HepG2 (cell line): ENCODE results near the gene MFSD12. TPM values are rescaled to one million over a fixed set of nuclear protein-coding genes. Genes with fewer than 3 reads are reported as not detected.

Experiments used
- ATAC-seq: fragments of 200-7000 bp; cut with Tn5 transposase; 3 replicates; pipeline ENCODE4 v1.9.1; 2020; ENCODE audit warnings: mild to moderate bottlenecking, moderate library complexity
- BruUV-seq: library from RNA; stranded (reverse); fragments of 400-500 nt; replicated peaks from 2 replicates; lab custom pipeline; 2021; lab: Mats Ljungman, UMichigan
- CTCF ChIA-PET: fragments of 300-600 bp; formaldehyde crosslinking; extraction: SDS; loops from one replicate; lab custom pipeline; 2021; ENCODE audit warnings: low total read pairs, inconsistent platforms, low intra/inter-chr PET ratio; lab: Yijun Ruan, JAX
- POLR2A ChIA-PET: fragments of 350-600 bp; sonication (Branson Sonifier 250); formaldehyde crosslinking; loops from one replicate; lab custom pipeline; 2020; ENCODE audit warnings: antibody characterized with exemption, inconsistent platforms; lab: Yijun Ruan, JAX
- DNase-seq: peaks from one replicate; pipeline ENCODE4 v3.0.0-alpha.2; 2015; ENCODE audit warnings: low spot score
- FAIRE-seq: peaks from 3 replicates; lab custom pipeline; 2011; peaks lifted over from hg19 to GRCh38; lab: Jason Lieb, UNC
- H2AFZ ChIP-seq: one replicate; pipeline ENCODE4 v1.6.1; 2011; ENCODE audit warnings: low read length, inconsistent platforms
- H3K27ac ChIP-seq: fragments of 300-600 bp; 3 replicates; pipeline ENCODE4 v1.8.0; 2011; ENCODE audit warnings: mixed run types, mild to moderate bottlenecking, mixed read lengths, low read length, inconsistent platforms; ENCODE audit not compliant: insufficient read depth; ENCODE audit errors: extremely low read length
- H3K27me3 ChIP-seq, 2 experiments: fragments of 200-600 bp in 1 of 2; 2 replicates in 1 of 2; 3 replicates in 1 of 2; pipeline versions ENCODE4 v1.6.0 to v1.8.0; 2011; ENCODE audit warnings: low read length in 2 of 2, mild to moderate bottlenecking in 2 of 2, moderate library complexity in 2 of 2, inconsistent platforms in 1 of 2; ENCODE audit not compliant: insufficient read depth in 2 of 2, control insufficient read depth in 1 of 2
- H3K36me3 ChIP-seq, 2 experiments: fragments of 200-600 bp in 1 of 2; replicated peaks in 1 of 2; 2 replicates in 1 of 2; 3 replicates in 1 of 2; pipeline versions ENCODE4 v1.5.1 to v1.8.0; 2011; ENCODE audit warnings: low read length in 2 of 2, inconsistent platforms in 1 of 2; ENCODE audit not compliant: insufficient read depth in 2 of 2, control insufficient read depth in 1 of 2
- H3K4me1 ChIP-seq: 2 replicates; pipeline ENCODE4 v1.5.1; 2012; ENCODE audit warnings: low read length, inconsistent platforms; ENCODE audit not compliant: insufficient read depth
- H3K4me2 ChIP-seq: 2 replicates; pipeline ENCODE4 v1.6.0; 2011; ENCODE audit warnings: low read depth, low read length, inconsistent platforms
- H3K4me3 ChIP-seq, 3 experiments: fragments of 200-600 bp in 1 of 3; sonication (generic), shearing (Covaris generic) in 1 of 3; replicated peaks in 1 of 3; 2 replicates each; pipeline ENCODE4 v1.5.1; 2011 to 2016; ENCODE audit warnings: low read length in 3 of 3, inconsistent platforms in 2 of 3, low read depth in 2 of 3, mild to moderate bottlenecking in 2 of 3, control low read depth in 1 of 3, mixed read lengths in 1 of 3; ENCODE audit not compliant: insufficient read depth in 1 of 3
- H3K79me2 ChIP-seq: one replicate; pipeline ENCODE4 v1.6.1; 2011; ENCODE audit warnings: low read length, inconsistent platforms; ENCODE audit not compliant: insufficient read depth
- H3K9ac ChIP-seq: 2 replicates; pipeline ENCODE4 v1.6.0; 2011; ENCODE audit warnings: mild to moderate bottlenecking, low read depth, low read length, inconsistent platforms; ENCODE audit not compliant: insufficient read depth
- H3K9me3 ChIP-seq: 2 replicates; pipeline ENCODE4 v1.5.1; 2012; ENCODE audit warnings: mild to moderate bottlenecking, low read length
- H4K20me1 ChIP-seq: 2 replicates; pipeline ENCODE4 v1.6.0; 2011; ENCODE audit warnings: inconsistent platforms, mild to moderate bottlenecking, low read length, moderate library complexity; ENCODE audit not compliant: insufficient read depth
- GPBP1L1 ChIP-seq: sonication (generic); formaldehyde crosslinking; IDR thresholded peaks from 2 replicates; pipeline ENCODE4 v1.5.0; 2020; ENCODE audit warnings: mild to moderate bottlenecking, missing genetic modification reagents
- HMG20B ChIP-seq: conservative IDR thresholded peaks from 2 replicates; pipeline ENCODE4 v1.6.1; 2016; ENCODE audit warnings: missing genetic modification reagents, missing compliant biosample characterization
- KDM2A ChIP-seq: sonication (generic); formaldehyde crosslinking; IDR thresholded peaks from 2 replicates; pipeline ENCODE4 v1.4.0; 2020; ENCODE audit warnings: low read depth, missing genetic modification reagents, borderline replicate concordance
- MAFK ChIP-seq, 2 experiments: IDR thresholded peaks in 1 of 2; conservative IDR thresholded peaks in 1 of 2; 2 replicates each; pipeline ENCODE4 v1.6.1; 2011; ENCODE audit warnings: improper control_type of control experiment in 2 of 2, low read length in 2 of 2
- MBNL3 ChIP-seq: fragments of 250-450 bp; sonication (Bioruptor Pico); conservative IDR thresholded peaks from 2 replicates; pipeline ENCODE4 v1.8.0; 2022; ENCODE audit warnings: mild to moderate bottlenecking, inconsistent platforms
- RBM39 ChIP-seq: fragments of 200-400 bp; formaldehyde crosslinking; IDR thresholded peaks from one replicate; pipeline ENCODE4 v1.6.1; 2018; ENCODE audit warnings: antibody characterized with exemption, mild to moderate bottlenecking, low read depth, low read length; ENCODE audit not compliant: poor library complexity, severe bottlenecking
- RFXANK ChIP-seq: IDR thresholded peaks from 2 replicates; pipeline ENCODE4 v1.6.1; 2016
- SIX4 ChIP-seq: sonication (generic); formaldehyde crosslinking; IDR thresholded peaks from 2 replicates; pipeline ENCODE4 v1.4.0; 2020; ENCODE audit warnings: missing genetic modification reagents
- TCF12 ChIP-seq, 2 experiments: fragments of 450-650 bp in 1 of 2; sonication (generic) in 1 of 2; formaldehyde crosslinking in 1 of 2; IDR thresholded peaks; 2 replicates each; pipeline versions ENCODE4 v1.6.1 to v1.8.0; 2017 to 2022; ENCODE audit warnings: antibody characterized with exemption in 1 of 2, mild to moderate bottlenecking in 1 of 2, missing genetic modification reagents in 1 of 2, moderate library complexity in 1 of 2
- ZFP90 ChIP-seq: sonication (generic); formaldehyde crosslinking; IDR thresholded peaks from 2 replicates; pipeline ENCODE4 v1.8.0; 2022; ENCODE audit warnings: missing genetic modification reagents, mild to moderate bottlenecking, inconsistent platforms, borderline replicate concordance
- ZNF468 ChIP-seq: sonication (generic); formaldehyde crosslinking; IDR thresholded peaks from 2 replicates; pipeline ENCODE4 v1.8.0; 2022; ENCODE audit warnings: mild to moderate bottlenecking, moderate library complexity, missing genetic modification reagents
- ZNF7 ChIP-seq: IDR thresholded peaks from 2 replicates; pipeline ENCODE4 v1.6.1; 2016; ENCODE audit warnings: missing biosample characterization, missing genetic modification reagents
- ZNF792 ChIP-seq: IDR thresholded peaks from 2 replicates; pipeline ENCODE4 v1.6.1; 2016
- ZSCAN9 ChIP-seq: IDR thresholded peaks from 2 replicates; pipeline ENCODE4 v1.6.1; 2016; ENCODE audit warnings: borderline replicate concordance
- WGBS: methylation state at CpG from one replicate; pipeline ENCODE4 v1.1.6; 2017; ENCODE audit warnings: low lambda C conversion rate; 5-methylcytosine and 5-hydroxymethylcytosine counted together
- in situ Hi-C: cut with HindIII; loops from 2 replicates; pipeline ENCODE4 v1.10.0; 2017; ENCODE audit warnings: low pct_unique_long_range_greater_than_20kb; ENCODE audit not compliant: extremely low pct_ligation_motif_present
- intact Hi-C: fragments of 100-400 bp; cut with micrococcal nuclease; formaldehyde crosslinking; loops from one replicate; pipeline ENCODE4 v1.10.0; 2022; ENCODE audit not compliant: unreplicated experiment
- polyA plus RNA-seq, 8 experiments: library from polyadenylated mRNA; depleted of rRNA in 3 of 8; stranded (reverse) in 7 of 8; unstranded in 1 of 8; fragments of >200 nt; fragmentation: Illumina TruSeq in 4 of 8; extraction: Trizol in 4 of 8; gene quantifications; 2 replicates each; pipeline versions ENCODE4 v1.2.1 to v1.2.3, GENCODE V29; 2011 to 2016; ENCODE audit warnings: low read depth in 4 of 8, missing spikeins in 1 of 8, mixed read lengths in 1 of 8; ENCODE audit not compliant: insufficient read depth in 1 of 8
- total RNA-seq, 5 experiments: library from RNA; depleted of rRNA; stranded (reverse); fragments of >200 nt; fragmentation: Illumina TruSeq; extraction: Trizol; gene quantifications; 2 replicates each; pipeline ENCODE4 v1.2.3, GENCODE V29; 2016; ENCODE audit warnings: low read depth in 1 of 5
- TF ChIP-seq, protein P1 (sequence below): IDR thresholded peaks from 2 replicates; pipeline ENCODE4 v1.6.1; 2016; ENCODE audit warnings: missing compliant biosample characterization, missing genetic modification reagents, borderline replicate concordance
- TF ChIP-seq, protein P2 (sequence below): sonication (generic); formaldehyde crosslinking; IDR thresholded peaks from 2 replicates; pipeline ENCODE4 v1.5.0; 2020; ENCODE audit warnings: missing genetic modification reagents, mild to moderate bottlenecking, borderline replicate concordance
- TF ChIP-seq, protein P3 (sequence below): IDR thresholded peaks from 2 replicates; pipeline ENCODE4 v1.6.1; 2016; ENCODE audit warnings: mild to moderate bottlenecking, missing biosample characterization, missing genetic modification reagents
- TF ChIP-seq, protein P4 (sequence below): sonication (generic); formaldehyde crosslinking; conservative IDR thresholded peaks from 2 replicates; pipeline ENCODE4 v1.4.0; 2020; ENCODE audit warnings: missing genetic modification reagents

The MFSD12 gene
- total and polyA plus RNA-seq, 2 of the 13 experiments (the other 11 are each of a cell fraction or from before 2014, with no cell fraction given), result 27.2 to 29.1 TPM

- peak within 1 kb of the TSS; percentile 91 for H3K4me2 ChIP-seq
- POLR2A ChIA-PET, result interaction anchor here (0.6 to 2.2 kb wide), 7 partner anchors 16 to 465 kb away, joined by 3 to 24 read pairs (median 4); partner anchors contain the start of genes MFSD12 and SMIM24
- no peaks in the 10 kb centered on the region for H4K20me1 ChIP-seq
- CTCF ChIA-PET, result no interaction called here
- H3K79me2 ChIP-seq, result peaks cover 27% of the 10 kb centered on the region
- H2AFZ ChIP-seq, result peak within 1 kb of the TSS; percentile 85
- H3K9me3 ChIP-seq, result no peaks in the 10 kb centered on the region
- peaks cover 69% of the 10 kb centered on the region for H3K4me1 ChIP-seq
- BruUV-seq, result TSS peak; percentile 41
- H3K36me3 ChIP-seq, result peaks cover 5 to 19% of the 10 kb centered on the region in 2 experiments; a peak in 3 of 5 replicates
- H3K9ac ChIP-seq, result peak within 1 kb of the TSS; percentile 98
- peak within 1 kb of the TSS; percentile 97 for H3K27ac ChIP-seq
- intact Hi-C loops (no loop called here), in situ Hi-C loops (no loop called here)
- 0% methylated on average over 10 of the region's 52 CpGs for WGBS
- H3K27me3 ChIP-seq, result no peaks in the 10 kb centered on the region; a peak in 2 of 5 replicates
- peak within 1 kb of the TSS; percentile 82 to 97 (median 89) for H3K4me3 ChIP-seq
- FAIRE-seq (peak; percentile 99), DNase-seq (peak; percentile 94), ATAC-seq (peak; percentile 88)
- TF ChIP-seq ZNF468 (no peak), MBNL3 (CRISPR knock-in tag) (no peak), ZSCAN9 (CRISPR knock-in tag) (peak; percentile 70; the same call in 1 of the 2 replicates), HMG20B (no peak; the same call in 1 of the 2 replicates), ZFP90 (CRISPR knock-in tag) (no peak; the same call in 1 of the 2 replicates), TCF12 (IDR thresholded peaks at IDR 0.05) (no peak), TCF12 (CRISPR knock-in tag; IDR thresholded peaks at IDR 0.05) (0 out of 2 replicates have a peak, but pooled peaks have one; percentile 8), ZNF7 (CRISPR knock-in tag) (no peak), ZNF792 (peak; percentile 74), SIX4 (CRISPR knock-in tag) (no peak), RFXANK (no peak), RBM39 (peak; percentile 49), KDM2A (peak; percentile 89), GPBP1L1 (CRISPR knock-in tag) (no peak), MAFK (conservative IDR thresholded peaks at IDR 0.05 in 1 of 2, IDR thresholded peaks at IDR 0.05 in 1 of 2; ENCODE audit: low read length in 2 of 2) (peak; percentile 65 to 93)
- TF ChIP-seq, protein P1, sequence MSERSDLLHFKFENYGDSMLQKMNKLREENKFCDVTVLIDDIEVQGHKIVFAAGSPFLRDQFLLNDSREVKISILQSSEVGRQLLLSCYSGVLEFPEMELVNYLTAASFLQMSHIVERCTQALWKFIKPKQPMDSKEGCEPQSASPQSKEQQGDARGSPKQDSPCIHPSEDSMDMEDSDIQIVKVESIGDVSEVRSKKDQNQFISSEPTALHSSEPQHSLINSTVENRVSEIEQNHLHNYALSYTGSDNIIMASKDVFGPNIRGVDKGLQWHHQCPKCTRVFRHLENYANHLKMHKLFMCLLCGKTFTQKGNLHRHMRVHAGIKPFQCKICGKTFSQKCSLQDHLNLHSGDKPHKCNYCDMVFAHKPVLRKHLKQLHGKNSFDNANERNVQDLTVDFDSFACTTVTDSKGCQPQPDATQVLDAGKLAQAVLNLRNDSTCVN, result peak; percentile 81; the same call in 1 of the 2 replicates
- TF ChIP-seq, protein P2, sequence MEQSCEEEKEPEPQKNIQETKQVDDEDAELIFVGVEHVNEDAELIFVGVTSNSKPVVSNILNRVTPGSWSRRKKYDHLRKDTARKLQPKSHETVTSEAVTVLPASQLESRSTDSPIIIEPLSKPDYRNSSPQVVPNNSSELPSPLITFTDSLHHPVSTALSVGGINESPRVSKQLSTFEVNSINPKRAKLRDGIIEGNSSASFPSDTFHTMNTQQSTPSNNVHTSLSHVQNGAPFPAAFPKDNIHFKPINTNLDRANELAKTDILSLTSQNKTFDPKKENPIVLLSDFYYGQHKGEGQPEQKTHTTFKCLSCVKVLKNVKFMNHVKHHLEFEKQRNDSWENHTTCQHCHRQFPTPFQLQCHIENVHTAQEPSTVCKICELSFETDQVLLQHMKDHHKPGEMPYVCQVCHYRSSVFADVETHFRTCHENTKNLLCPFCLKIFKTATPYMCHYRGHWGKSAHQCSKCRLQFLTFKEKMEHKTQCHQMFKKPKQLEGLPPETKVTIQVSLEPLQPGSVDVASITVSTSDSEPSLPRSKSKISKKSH (CRISPR knock-in tag), result peak; percentile 73; the same call in 1 of the 2 replicates
- TF ChIP-seq, protein P3, sequence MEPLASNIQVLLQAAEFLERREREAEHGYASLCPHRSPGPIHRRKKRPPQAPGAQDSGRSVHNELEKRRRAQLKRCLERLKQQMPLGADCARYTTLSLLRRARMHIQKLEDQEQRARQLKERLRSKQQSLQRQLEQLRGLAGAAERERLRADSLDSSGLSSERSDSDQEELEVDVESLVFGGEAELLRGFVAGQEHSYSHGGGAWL (CRISPR knock-in tag), result peak; percentile 97
- TF ChIP-seq, protein P4, sequence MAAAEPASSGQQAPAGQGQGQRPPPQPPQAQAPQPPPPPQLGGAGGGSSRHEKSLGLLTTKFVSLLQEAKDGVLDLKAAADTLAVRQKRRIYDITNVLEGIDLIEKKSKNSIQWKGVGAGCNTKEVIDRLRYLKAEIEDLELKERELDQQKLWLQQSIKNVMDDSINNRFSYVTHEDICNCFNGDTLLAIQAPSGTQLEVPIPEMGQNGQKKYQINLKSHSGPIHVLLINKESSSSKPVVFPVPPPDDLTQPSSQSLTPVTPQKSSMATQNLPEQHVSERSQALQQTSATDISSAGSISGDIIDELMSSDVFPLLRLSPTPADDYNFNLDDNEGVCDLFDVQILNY (CRISPR knock-in tag), result no peak; the same call in 1 of the 2 replicates
Observed at GRCh38 chr19:3500429-3501101, 56.8 kb downstream of the MFSD12 start, which contains the start of gene DOHH. Gene DOHH, minus strand, starts transcription at chr19:3500674. Its CDS starts 3,860 bp downstream, at chr19:3496814.
